Immature natural killer cell (primary cell): ENCODE data around the gene MDFIC2. TPM values are rescaled to one million over a fixed set of nuclear protein-coding genes. Genes with fewer than 3 reads are reported as not detected.
A peak's percentile ranks its signal among the peaks of the same experiment; 100 is the strongest.
"Not testable (repeated sequence)": the region's sequence is repeated elsewhere in the genome, so short reads cannot be mapped to it uniquely, and the experiment has no call there.

Experiments
- DNase-seq, 3 donors: peaks; one replicate each; pipeline ENCODE4 v3.0.0; 2022; ENCODE audit warnings: mixed read lengths in 1 of 3
- H3K27ac Mint-ChIP-seq, 6 donors: one replicate each; pipeline ENCODE4 v1.8.0; 2020; ENCODE audit warnings: mixed read lengths in 6 of 6, mild to moderate bottlenecking in 5 of 6, inconsistent platforms in 4 of 6, moderate library complexity in 3 of 6
- H3K27me3 Mint-ChIP-seq, 3 donors: one replicate each; pipeline ENCODE4 v1.8.0; 2020 to 2021; ENCODE audit warnings: low read depth in 3 of 3, mild to moderate bottlenecking in 3 of 3, mixed read lengths in 3 of 3, moderate library complexity in 3 of 3, inconsistent platforms in 1 of 3
- H3K36me3 Mint-ChIP-seq, 3 donors: one replicate each; pipeline ENCODE4 v1.8.0; 2020; ENCODE audit warnings: mixed read lengths in 3 of 3, inconsistent platforms in 2 of 3, mild to moderate bottlenecking in 2 of 3
- H3K4me1 Mint-ChIP-seq, 2 donors: one replicate each; pipeline ENCODE4 v1.8.0; 2020; ENCODE audit warnings: inconsistent platforms in 2 of 2, mild to moderate bottlenecking in 2 of 2, mixed read lengths in 2 of 2, moderate library complexity in 1 of 2
- H3K4me3 Mint-ChIP-seq, 5 donors: one replicate each; pipeline ENCODE4 v1.8.0; 2020; ENCODE audit warnings: mild to moderate bottlenecking in 5 of 5, mixed read lengths in 5 of 5, inconsistent platforms in 3 of 5, moderate library complexity in 3 of 5
- H3K9me3 Mint-ChIP-seq, 6 donors: one replicate each; pipeline ENCODE4 v1.8.0; 2020; ENCODE audit warnings: mild to moderate bottlenecking in 6 of 6, mixed read lengths in 6 of 6, inconsistent platforms in 4 of 6, moderate library complexity in 3 of 6
- polyA plus RNA-seq, 3 donors: library from polyadenylated mRNA; unstranded; fragments of 300-500 nt; fragmentation: Illumina TruSeq; gene quantifications; one replicate each; pipeline ENCODE4 v1.2.3, GENCODE V29; 2021

MDFIC2 gene
- polyA plus RNA-seq = not detected

DNA sequence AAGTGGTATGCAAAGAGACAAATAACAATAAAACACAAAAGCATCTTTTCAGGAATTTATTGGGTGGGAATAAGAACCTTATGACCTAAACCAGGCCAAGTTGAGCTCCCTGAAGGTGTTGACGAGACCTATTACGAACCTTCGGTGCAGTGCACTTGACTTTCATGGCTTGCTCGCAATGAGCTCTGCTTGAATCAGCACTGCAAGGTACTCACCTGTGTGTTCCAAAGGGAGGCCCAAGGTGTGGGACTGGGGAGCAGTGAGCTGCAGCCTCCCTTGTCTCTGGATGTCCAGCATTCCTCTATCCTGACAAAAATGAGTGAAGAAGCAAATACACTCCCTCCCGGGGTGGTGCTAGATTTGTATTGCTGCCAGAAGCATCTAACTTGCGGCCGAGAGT is at the start of gene MDFIC2:
Gene MDFIC2, minus strand, starts transcription at position 303 of the 400 bp plus-strand sequence. CDS start 665 bp downstream, outside the sequence.
- Mint-ChIP-seq H3K36me3 (no peaks in the 10 kb centered on the region), H3K9me3 (peaks cover 0 to 8% (median under 1%) of the 10 kb centered on the region in 6 donors), H3K4me3 (no peak within 1 kb of the TSS), H3K27ac (no peak within 1 kb of the TSS), H3K4me1 (no peaks in the 10 kb centered on the region), H3K27me3 (peaks cover 0 to 2% (median 1%) of the 10 kb centered on the region in 3 donors)
- no peak for DNase-seq

GRCh38 chr3:70360979-70361760 is 48.7 kb upstream of the MDFIC2 start:
- Mint-ChIP-seq H3K27ac (no peak overlapping the region), H3K4me3 (no peak overlapping the region), H3K9me3 (peaks cover 0 to 13% (median 2%) of the 10 kb centered on the region in 6 donors), H3K4me1 (no peaks in the 10 kb centered on the region), H3K27me3 (peaks cover 0 to 3% (median 0%) of the 10 kb centered on the region in 3 donors), H3K36me3 (no peaks in the 10 kb centered on the region)
- DNase-seq = no peak

- H3K27me3 Mint-ChIP-seq = peaks cover 0 to 5% (median 0%) of the 10 kb centered on the region in 3 donors
- no peak overlapping the region for H3K4me3 Mint-ChIP-seq
- H3K9me3 Mint-ChIP-seq = peaks cover 0 to 9% (median 2%) of the 10 kb centered on the region in 6 donors
- no peaks in the 10 kb centered on the region for H3K4me1 Mint-ChIP-seq
- DNase-seq = no peak
- no peak overlapping the region for H3K27ac Mint-ChIP-seq
- H3K36me3 Mint-ChIP-seq = no peaks in the 10 kb centered on the region
These were observed 47.3 kb upstream of the MDFIC2 start for GRCh38 chr3:70359711-70360110.

DNA sequence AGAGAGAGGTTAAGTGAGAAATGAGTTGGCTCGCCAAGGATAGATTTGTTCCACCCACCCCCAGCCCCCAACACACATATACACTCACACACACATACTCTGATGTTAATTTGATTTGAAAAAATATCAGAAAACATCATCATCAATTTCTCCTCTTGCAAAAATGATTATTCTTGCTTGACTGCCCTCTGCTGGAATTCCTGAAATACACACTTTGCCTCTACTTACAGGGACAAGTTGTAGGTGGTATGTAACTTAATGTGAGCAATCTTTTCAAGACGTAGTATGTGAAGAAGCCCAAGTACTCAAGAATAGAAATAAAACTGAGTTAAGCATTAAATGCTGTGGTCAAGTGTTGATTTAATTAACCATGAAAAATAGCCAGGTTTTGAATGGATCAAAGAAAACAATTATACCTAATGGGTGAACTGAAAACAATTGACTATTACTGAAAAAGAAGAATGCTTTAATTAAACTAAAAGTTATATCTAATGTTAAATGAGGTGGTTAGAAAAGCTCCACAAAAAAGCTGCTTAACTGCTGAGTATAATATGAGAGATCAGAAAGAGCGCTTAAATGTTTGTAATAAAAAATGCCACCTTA is 46.6 kb upstream of the MDFIC2 start:
- Mint-ChIP-seq H3K4me1 (no peaks in the 10 kb centered on the region), H3K27me3 (peaks cover 0 to 5% (median 0%) of the 10 kb centered on the region in 3 donors), H3K4me3 (no peak overlapping the region), H3K9me3 (peaks cover 0 to 11% (median 2%) of the 10 kb centered on the region in 6 donors), H3K27ac (no peak overlapping the region), H3K36me3 (no peaks in the 10 kb centered on the region)
- no peak for DNase-seq

DNA sequence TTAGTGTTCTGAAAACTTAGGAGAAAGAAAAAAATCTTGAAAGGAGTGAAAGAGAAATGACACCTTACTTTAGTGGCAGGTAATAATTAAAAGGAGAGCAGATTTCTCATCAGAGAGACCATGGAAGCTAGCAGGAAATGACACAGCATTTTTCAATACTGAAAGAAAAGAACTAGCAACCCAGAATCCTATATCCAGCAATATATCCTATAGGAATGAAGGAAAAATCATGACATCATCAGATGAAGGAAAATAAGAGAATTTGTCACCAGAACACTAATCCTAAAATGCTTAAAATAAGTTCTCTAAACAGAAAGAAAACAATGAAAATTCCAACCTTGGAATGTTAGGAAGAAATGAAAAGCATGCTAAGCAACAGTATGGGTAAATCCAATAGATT is 39.8 kb upstream of the MDFIC2 start:
- no peak overlapping the region for H3K4me3 Mint-ChIP-seq
- H3K27me3 Mint-ChIP-seq = peaks cover under 1 to 6% (median 2%) of the 10 kb centered on the region in 3 donors
- no peaks in the 10 kb centered on the region for H3K4me1 Mint-ChIP-seq
- H3K36me3 Mint-ChIP-seq = no peaks in the 10 kb centered on the region
- H3K9me3 Mint-ChIP-seq = peaks cover 2 to 30% (median 11%) of the 10 kb centered on the region in 6 donors
- DNase-seq = no peak
- H3K27ac Mint-ChIP-seq = no peak overlapping the region

DNA sequence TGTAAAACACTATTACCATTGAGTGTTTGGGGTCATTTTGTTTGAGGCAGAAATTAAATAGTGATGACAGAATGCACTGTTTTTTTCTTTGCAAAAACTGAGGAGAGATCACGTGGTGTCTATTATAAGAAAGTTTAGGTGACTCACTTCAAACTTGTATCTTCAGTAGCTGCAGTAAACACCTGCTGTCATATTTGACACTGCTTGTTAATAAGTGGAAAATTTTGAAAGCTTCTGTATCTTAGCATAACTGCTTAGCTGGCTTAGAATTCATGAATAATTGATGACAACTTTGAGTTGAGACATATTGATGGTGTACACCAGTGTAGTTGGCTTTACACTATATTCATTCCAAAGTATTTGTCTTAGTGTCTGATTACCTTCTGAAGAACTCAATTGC is 29.7 kb upstream of the MDFIC2 start:
- H3K36me3 Mint-ChIP-seq = no peaks in the 10 kb centered on the region
- H3K4me1 Mint-ChIP-seq = no peaks in the 10 kb centered on the region
- DNase-seq = no peak
- no peak overlapping the region for H3K4me3 Mint-ChIP-seq
- H3K27ac Mint-ChIP-seq = no peak overlapping the region
- peaks cover 0 to 11% (median 5%) of the 10 kb centered on the region in 6 donors for H3K9me3 Mint-ChIP-seq
- peaks cover 0 to under 1% (median 0%) of the 10 kb centered on the region in 3 donors for H3K27me3 Mint-ChIP-seq

DNA sequence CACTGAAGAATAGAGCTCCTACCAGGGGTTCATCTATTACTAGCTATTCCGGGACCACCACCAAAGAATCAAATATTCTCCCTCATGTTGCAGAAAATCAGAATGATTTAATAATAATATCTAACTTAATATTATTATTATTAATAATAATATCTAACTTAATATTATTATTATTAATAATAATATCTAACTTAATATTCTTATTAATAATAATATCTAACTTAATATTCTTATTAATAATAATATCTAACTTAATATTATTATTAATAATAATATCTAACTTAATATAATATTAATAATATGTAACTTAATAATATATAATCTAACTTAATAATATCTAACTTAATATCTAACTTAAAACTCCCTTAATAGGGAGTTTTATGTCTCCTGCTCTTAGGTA is 24.4 kb upstream of the MDFIC2 start:
- H3K36me3 Mint-ChIP-seq, DNase-seq, H3K27ac Mint-ChIP-seq, H3K27me3 Mint-ChIP-seq, H3K4me1 Mint-ChIP-seq, H3K4me3 Mint-ChIP-seq: not testable (repeated sequence)
- H3K9me3 Mint-ChIP-seq = peaks cover 0 to 11% (median 2%) of the 10 kb centered on the region in 6 donors

DNA sequence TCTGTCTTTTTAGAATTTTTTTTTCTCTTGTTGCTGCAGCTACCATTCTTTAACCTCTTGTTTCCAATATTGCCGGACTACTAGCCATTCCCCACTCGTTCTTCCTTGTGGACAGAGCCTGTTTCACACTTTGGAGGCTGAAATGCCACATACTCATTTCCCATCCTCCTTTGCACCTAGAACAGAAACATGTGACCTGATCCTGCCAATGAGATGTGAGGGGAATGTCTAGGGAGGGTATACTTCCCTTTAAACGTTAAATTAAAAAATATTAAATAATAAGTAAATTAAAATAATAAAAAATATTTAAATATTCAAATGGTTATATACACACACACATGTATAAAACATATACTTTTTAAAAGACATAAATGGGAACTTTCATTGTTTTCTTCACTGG is 20.6 kb upstream of the MDFIC2 start:
- peaks cover 0 to 7% (median 5%) of the 10 kb centered on the region in 6 donors for H3K9me3 Mint-ChIP-seq
- H3K27me3 Mint-ChIP-seq = peaks cover 0 to 3% (median 0%) of the 10 kb centered on the region in 3 donors
- peak overlapping the region in 1 of 6 donors; percentile 62 for H3K27ac Mint-ChIP-seq
- no peaks in the 10 kb centered on the region for H3K36me3 Mint-ChIP-seq
- H3K4me1 Mint-ChIP-seq = no peaks in the 10 kb centered on the region
- H3K4me3 Mint-ChIP-seq = no peak overlapping the region
- no peak for DNase-seq

- peaks cover 0 to 8% (median 4%) of the 10 kb centered on the region in 6 donors for H3K9me3 Mint-ChIP-seq
- no peaks in the 10 kb centered on the region for H3K4me1 Mint-ChIP-seq
- H3K4me3 Mint-ChIP-seq = no peak overlapping the region
- H3K27me3 Mint-ChIP-seq = peaks cover 0 to 2% (median 1%) of the 10 kb centered on the region in 3 donors
- no peaks in the 10 kb centered on the region for H3K36me3 Mint-ChIP-seq
- DNase-seq = no peak
- no peak overlapping the region for H3K27ac Mint-ChIP-seq
These were observed 2.6 kb upstream of the MDFIC2 start for GRCh38 chr3:70315021-70315420.

- no peak overlapping the region for H3K4me3 Mint-ChIP-seq
- H3K27me3 Mint-ChIP-seq = peaks cover 0 to 4% (median 1%) of the 10 kb centered on the region in 3 donors
- H3K27ac Mint-ChIP-seq = no peak overlapping the region
- H3K4me1 Mint-ChIP-seq = no peaks in the 10 kb centered on the region
- DNase-seq = no peak
- no peaks in the 10 kb centered on the region for H3K36me3 Mint-ChIP-seq
- H3K9me3 Mint-ChIP-seq = peaks cover 0 to 10% (median 5%) of the 10 kb centered on the region in 6 donors
These were observed 1.6 kb downstream of the MDFIC2 start for GRCh38 chr3:70310809-70311208.

DNA sequence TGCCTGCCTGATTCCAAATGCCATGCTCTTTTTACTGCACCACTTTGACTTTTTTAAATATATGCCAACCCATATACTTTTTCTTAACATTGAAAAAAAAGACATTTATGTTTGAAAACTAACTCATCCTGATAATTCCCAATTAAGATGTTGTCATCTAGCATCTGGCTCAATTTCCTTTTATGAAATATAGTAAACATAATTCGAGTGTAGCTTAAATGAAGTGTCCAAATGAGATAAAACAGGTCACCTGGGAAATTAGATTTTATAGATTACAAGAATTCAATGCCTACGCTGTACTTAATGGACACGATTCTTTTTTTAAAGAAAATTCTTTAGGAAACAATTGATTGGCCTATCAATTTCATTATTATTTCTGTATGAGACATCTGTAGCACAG is 2.8 kb downstream of the MDFIC2 start:
- Mint-ChIP-seq H3K27me3 (peaks cover 0 to 4% (median 0%) of the 10 kb centered on the region in 3 donors), H3K27ac (no peak overlapping the region), H3K4me1 (no peaks in the 10 kb centered on the region), H3K4me3 (no peak overlapping the region), H3K9me3 (peaks cover 0 to 10% (median 7%) of the 10 kb centered on the region in 6 donors), H3K36me3 (no peaks in the 10 kb centered on the region)
- DNase-seq = no peak

- Mint-ChIP-seq H3K27me3 (peaks cover 0 to 4% (median 0%) of the 10 kb centered on the region in 3 donors), H3K27ac (no peak overlapping the region), H3K4me1 (no peaks in the 10 kb centered on the region), H3K4me3 (no peak overlapping the region), H3K36me3 (no peaks in the 10 kb centered on the region), H3K9me3 (peaks cover 3 to 14% (median 7%) of the 10 kb centered on the region in 6 donors)
- DNase-seq = no peak
These were observed 3.7 kb downstream of the MDFIC2 start for GRCh38 chr3:70308760-70309159.

DNA sequence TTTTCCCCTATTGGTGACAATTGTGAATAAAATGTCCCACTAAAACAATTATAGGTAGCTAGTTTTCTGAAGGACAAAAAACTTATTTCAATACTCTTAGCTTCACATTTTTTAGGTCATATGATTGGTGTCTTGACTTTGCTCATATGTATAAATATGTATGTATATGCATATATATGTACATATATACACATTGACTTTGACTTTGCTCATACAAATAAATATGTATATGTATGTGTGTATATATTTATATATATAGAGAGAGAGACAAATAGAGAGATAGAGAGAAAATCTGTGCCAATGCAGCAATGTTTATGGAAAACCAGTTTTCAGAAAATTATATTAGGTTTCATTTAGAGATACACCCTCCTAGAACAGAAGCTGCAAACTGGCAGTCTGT is 5.7 kb downstream of the MDFIC2 start:
- Mint-ChIP-seq H3K27me3 (peaks cover 0 to 2% (median 0%) of the 10 kb centered on the region in 3 donors), H3K4me1 (no peaks in the 10 kb centered on the region), H3K27ac (no peak overlapping the region), H3K36me3 (no peaks in the 10 kb centered on the region), H3K9me3 (peaks cover 3 to 14% (median 7%) of the 10 kb centered on the region in 6 donors), H3K4me3 (no peak overlapping the region)
- no peak for DNase-seq

GRCh38 chr3:70298385-70298784 is 14.1 kb downstream of the MDFIC2 start:
- Mint-ChIP-seq H3K27me3 (no peaks in the 10 kb centered on the region), H3K36me3 (no peaks in the 10 kb centered on the region), H3K4me3 (no peak overlapping the region), H3K27ac (no peak overlapping the region), H3K9me3 (peaks cover 0 to 15% (median 2%) of the 10 kb centered on the region in 6 donors), H3K4me1 (no peaks in the 10 kb centered on the region)
- no peak for DNase-seq
